GM19193 (cell line): ENCODE results near the gene NFIX.

Experiments
- POLR2A ChIP-seq: IDR thresholded peaks from 4 replicates; pipeline ENCODE4 v1.6.1; 2011; ENCODE audit not compliant: insufficient read depth, insufficient read length; ENCODE audit errors: extremely low read depth

Gene NFIX

GRCh38 chr19:12994701-12995595, at the start of gene NFIX:
NFIX (plus strand) TSS chr19:12995475; CDS start chr19:12995838, 363 bp downstream.
- TF ChIP-seq POLR2A: no peak

DNA sequence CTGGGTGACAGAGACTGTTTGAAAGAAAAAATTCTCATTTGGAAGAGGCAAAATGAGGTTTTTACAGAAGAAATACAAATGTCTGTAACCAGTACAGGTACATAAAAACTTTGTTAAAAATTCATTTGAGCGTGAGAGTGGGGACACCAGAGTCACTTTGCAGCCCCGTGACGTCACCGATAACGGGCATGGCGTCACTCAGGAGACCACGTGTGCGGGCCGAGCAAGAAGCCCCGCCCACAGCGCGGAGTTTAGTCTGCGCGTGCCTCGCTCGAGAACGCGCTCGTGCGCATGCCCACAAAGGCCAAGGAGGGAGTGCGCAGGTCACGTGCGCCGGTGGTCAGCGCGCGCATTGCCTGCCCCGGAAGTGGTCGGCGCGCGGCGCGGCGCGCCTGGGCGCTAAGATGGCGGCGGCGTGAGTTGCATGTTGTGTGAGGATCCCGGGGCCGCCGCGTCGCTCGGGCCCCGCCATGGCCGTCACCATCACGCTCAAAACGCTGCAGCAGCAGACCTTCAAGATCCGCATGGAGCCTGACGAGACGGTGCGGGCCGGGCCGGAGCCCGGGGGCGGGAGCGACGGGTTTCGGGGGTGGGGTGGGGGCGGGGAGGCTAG, 49.7 kb upstream of the NFIX start, which contains the start of gene RAD23A:
Gene RAD23A (plus strand): TSS at position 384 of the 613 bp plus-strand sequence. CDS start 87 bp downstream, at position 471.
- peak; percentile 98 for TF ChIP-seq POLR2A

GRCh38 chr19:12946092-12946721, 49.1 kb upstream of the NFIX start:
- no peak for TF ChIP-seq POLR2A

GRCh38 chr19:12946731-12947496, 48.4 kb upstream of the NFIX start:
- no peak for TF ChIP-seq POLR2A

- peak; percentile 26 for TF ChIP-seq POLR2A
Measured at GRCh38 chr19:12947702-12948611, 47.3 kb upstream of the NFIX start.

GRCh38 chr19:12948612-12949362, 46.5 kb upstream of the NFIX start:
- no peak for TF ChIP-seq POLR2A

GRCh38 chr19:12949363-12950283, 45.7 kb upstream of the NFIX start:
- TF ChIP-seq POLR2A: no peak

- TF ChIP-seq POLR2A: peak; percentile 1
Measured at GRCh38 chr19:12952050-12952449, 43.2 kb upstream of the NFIX start.

DNA sequence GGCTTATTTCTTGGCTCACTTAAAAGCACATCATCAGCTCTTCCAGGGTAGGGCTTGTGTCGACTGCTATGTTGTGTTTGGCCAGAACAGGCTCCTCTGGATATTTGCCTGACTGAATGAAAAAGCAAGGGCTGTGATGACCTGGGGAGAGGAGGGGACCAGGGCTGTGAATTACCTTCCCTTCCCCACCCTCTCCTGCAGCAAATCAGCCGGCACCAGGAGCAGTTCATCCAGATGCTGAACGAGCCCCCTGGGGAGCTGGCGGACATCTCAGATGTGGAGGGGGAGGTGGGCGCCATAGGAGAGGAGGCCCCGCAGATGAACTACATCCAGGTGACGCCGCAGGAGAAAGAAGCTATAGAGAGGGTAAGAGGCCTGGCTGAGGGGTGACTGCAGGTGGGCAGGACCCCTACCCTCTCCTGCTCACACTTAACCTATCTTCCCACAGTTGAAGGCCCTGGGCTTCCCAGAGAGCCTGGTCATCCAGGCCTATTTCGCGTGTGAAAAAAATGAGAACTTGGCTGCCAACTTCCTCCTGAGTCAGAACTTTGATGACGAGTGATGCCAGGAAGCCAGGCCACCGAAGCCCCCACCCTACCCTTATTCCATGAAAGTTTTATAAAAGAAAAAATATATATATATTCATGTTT, 42.7 kb upstream of the NFIX start:
- peak; percentile 3 for TF ChIP-seq POLR2A

DNA sequence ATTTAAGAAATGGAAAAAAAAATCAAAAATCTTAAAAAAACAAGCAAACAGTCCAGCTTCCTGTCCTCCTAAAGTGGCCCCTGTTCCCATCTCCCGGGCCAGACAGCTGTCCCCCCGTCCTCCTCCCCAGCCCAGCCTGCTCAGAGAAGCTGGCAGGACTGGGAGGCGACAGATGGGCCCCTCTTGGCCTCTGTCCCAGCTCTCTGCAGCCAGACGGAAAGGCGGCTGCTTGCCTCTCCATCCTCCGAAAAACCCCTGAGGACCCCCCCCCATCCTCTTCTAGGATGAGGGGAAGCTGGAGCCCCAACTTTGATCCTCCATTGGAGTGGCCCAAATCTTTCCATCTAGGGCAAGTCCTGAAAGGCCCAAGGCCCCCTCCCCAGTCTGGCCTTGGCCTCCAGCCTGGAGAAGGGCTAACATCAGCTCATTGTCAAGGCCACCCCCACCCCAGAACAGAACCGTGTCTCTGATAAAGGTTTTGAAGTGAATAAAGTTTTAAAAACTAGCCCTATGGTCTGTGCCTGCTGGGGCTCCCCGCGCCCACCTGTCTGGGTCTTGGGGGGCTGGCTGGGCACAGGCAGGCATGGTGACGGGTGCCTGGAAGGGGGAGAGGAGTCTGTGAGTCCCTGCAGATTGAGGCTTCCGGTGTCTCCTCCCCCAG, 42.0 kb upstream of the NFIX start:
- TF ChIP-seq POLR2A: no peak

DNA sequence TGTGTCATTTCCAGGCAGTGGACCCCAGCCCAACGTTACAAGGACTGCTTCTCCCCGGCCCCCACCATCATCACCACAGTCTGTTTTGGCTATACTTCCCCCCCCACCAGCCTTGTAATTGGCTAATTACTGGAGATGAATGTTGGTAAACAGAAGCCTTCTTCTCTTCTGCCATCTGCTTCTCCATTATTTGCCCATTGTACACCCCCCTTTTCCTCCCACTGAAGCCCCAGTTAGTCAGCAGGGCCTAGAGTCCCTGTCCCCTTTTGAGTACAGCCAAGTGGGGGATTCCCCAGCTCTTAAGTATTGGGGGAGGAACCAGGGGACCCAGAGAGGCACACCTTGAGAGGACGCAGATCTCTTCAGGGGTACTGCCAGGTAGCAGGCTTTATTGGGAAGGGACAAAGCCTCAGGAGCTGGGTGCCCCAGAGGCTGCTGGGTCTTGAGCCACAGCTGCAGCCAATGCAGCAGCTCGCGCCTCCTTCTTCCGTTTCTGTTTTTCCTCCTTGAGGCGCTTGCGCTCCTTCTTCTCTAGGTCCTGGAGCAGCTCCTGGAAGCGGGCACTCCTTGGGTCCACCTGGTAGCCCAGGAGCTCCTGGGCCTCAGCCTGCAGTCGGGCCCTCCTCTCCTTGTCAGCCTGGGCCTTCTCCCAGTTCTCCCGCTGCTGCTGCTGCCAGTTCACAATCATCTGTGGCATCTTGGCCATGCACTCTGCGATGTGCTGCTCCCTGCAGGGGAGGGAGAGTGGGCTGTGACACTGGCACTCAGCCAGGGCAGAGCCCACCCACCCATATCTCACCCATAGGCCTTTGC, 41.3 kb upstream of the NFIX start:
- no peak for TF ChIP-seq POLR2A

- TF ChIP-seq POLR2A: peak; percentile 11
Measured at GRCh38 chr19:12954612-12954962, 40.7 kb upstream of the NFIX start.
